Common myeloid progenitor, CD34-positive (primary cell): ENCODE results near the gene TDRD12.

Source experiments
- CTCF ChIA-PET: fragments of 350-600 bp; sonication (Branson Sonifier 250); formaldehyde crosslinking; loops from one replicate; lab custom pipeline; 2021; ENCODE audit warnings: antibody characterized with exemption; lab: Charles Lee
- POLR2A ChIA-PET: fragments of 350-600 bp; sonication (Branson Sonifier 250); formaldehyde crosslinking; loops from one replicate; lab custom pipeline; 2021; ENCODE audit warnings: antibody characterized with exemption; lab: Charles Lee
- DNase-seq, 3 donors: peaks; one replicate each; pipeline versions ENCODE4 v3.0.0 to v3.0.0-alpha.2; 2013
- H3K27ac ChIP-seq, 2 experiments: 1 replicate in 1 of 2; 2 replicates in 1 of 2; pipeline ENCODE4 v1.7.0; 2013; ENCODE audit warnings: inconsistent platforms in 2 of 2, low read length in 2 of 2, mild to moderate bottlenecking in 2 of 2, low read depth in 1 of 2, moderate library complexity in 1 of 2; ENCODE audit not compliant: severe bottlenecking in 2 of 2, insufficient read depth in 1 of 2, poor library complexity in 1 of 2
- H3K27me3 ChIP-seq, 5 experiments: replicated peaks in 2 of 5; 1 replicate in 3 of 5; 2 replicates in 2 of 5; pipeline versions ENCODE4 v1.6.1 to v1.7.0; 2013; ENCODE audit warnings: low read length in 4 of 5, mild to moderate bottlenecking in 2 of 5, moderate library complexity in 2 of 5, inconsistent platforms in 1 of 5; ENCODE audit not compliant: insufficient read depth in 5 of 5, control insufficient read depth in 4 of 5
- H3K36me3 ChIP-seq, 4 experiments: 1 replicate in 2 of 4; 2 replicates in 2 of 4; pipeline versions ENCODE4 v1.6.1 to v1.7.0; 2013; ENCODE audit warnings: low read length in 3 of 4, control low read depth in 1 of 4, mild to moderate bottlenecking in 1 of 4; ENCODE audit not compliant: control insufficient read depth in 4 of 4, insufficient read depth in 4 of 4
- H3K4me1 ChIP-seq, 4 experiments: 1 replicate in 3 of 4; 2 replicates in 1 of 4; pipeline versions ENCODE4 v1.6.1 to v1.7.1; 2013; ENCODE audit warnings: low read length in 3 of 4, mild to moderate bottlenecking in 3 of 4, control low read depth in 1 of 4, inconsistent platforms in 1 of 4, moderate library complexity in 1 of 4; ENCODE audit not compliant: control insufficient read depth in 4 of 4, insufficient read depth in 4 of 4; ENCODE audit errors: control extremely low read depth in 1 of 4
- H3K4me3 ChIP-seq, 7 experiments: 1 replicate in 4 of 7; 2 replicates in 3 of 7; pipeline versions ENCODE4 v1.5.1 to v1.7.0; 2013; ENCODE audit warnings: mild to moderate bottlenecking in 7 of 7, low read length in 6 of 7, moderate library complexity in 6 of 7, inconsistent platforms in 2 of 7, low read depth in 2 of 7, control low read depth in 1 of 7; ENCODE audit not compliant: insufficient read depth in 4 of 7, control insufficient read depth in 1 of 7; ENCODE audit errors: extremely low read depth in 1 of 7
- H3K9me3 ChIP-seq, 5 experiments: 1 replicate in 4 of 5; 2 replicates in 1 of 5; pipeline versions ENCODE4 v1.6.1 to v1.7.1; 2013; ENCODE audit warnings: low read length in 4 of 5, mild to moderate bottlenecking in 2 of 5, inconsistent platforms in 1 of 5, low read depth in 1 of 5, moderate library complexity in 1 of 5; ENCODE audit not compliant: control insufficient read depth in 4 of 5, insufficient read depth in 2 of 5; ENCODE audit errors: control extremely low read depth in 1 of 5
- WGBS: methylation state at CpG from one replicate; pipeline ENCODE4 v1.1.5; 2013; ENCODE audit not compliant: insufficient coverage; 5-methylcytosine and 5-hydroxymethylcytosine counted together

TDRD12 gene

DNA sequence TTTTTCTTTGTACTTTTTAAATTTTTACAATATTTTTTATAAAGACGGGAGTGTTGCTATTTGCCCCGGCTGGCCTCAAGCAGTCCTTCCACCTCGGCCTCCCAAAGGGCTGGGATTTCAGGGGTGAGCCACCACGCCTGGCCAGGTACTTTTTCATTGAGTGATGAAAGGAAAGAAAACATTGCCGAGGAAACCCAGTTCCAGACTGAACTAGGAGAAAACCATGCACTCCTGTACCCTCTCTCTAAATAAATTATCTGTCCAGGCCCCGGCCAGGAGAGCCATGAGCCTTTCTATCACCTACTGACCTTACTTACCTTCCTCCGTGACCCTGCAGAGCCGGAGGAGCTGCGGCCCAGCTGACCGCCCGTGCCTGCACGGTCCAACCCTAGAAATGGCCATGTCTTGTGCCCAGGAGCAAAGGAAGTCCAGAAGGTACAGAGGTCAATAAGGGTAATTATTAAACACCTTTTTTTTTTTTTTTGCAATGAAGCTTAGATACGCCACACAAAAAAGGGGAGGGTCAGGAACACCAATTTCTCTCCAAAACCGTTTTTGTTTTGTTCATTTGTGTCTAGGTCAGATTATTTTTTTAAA lies 149.9 kb downstream of the TDRD12 start, which contains the start of gene SLC7A9:
TSS of gene SLC7A9 (minus strand) at position 399 of the 597 bp plus-strand sequence. CDS start 1,233 bp downstream, outside the sequence.
- Histone ChIP-seq H3K4me1 (no peaks in the 10 kb centered on the region), H3K27me3 (no peaks in the 10 kb centered on the region), H3K4me3 (no peak within 1 kb of the TSS), H3K36me3 (no peaks in the 10 kb centered on the region), H3K27ac (no peak within 1 kb of the TSS), H3K9me3 (no peaks in the 10 kb centered on the region)
- CTCF ChIA-PET: no interaction called here
- WGBS: 86% methylated on average over 11 of the region's 14 CpGs
- no peak for DNase-seq
- POLR2A ChIA-PET: no interaction called here

DNA sequence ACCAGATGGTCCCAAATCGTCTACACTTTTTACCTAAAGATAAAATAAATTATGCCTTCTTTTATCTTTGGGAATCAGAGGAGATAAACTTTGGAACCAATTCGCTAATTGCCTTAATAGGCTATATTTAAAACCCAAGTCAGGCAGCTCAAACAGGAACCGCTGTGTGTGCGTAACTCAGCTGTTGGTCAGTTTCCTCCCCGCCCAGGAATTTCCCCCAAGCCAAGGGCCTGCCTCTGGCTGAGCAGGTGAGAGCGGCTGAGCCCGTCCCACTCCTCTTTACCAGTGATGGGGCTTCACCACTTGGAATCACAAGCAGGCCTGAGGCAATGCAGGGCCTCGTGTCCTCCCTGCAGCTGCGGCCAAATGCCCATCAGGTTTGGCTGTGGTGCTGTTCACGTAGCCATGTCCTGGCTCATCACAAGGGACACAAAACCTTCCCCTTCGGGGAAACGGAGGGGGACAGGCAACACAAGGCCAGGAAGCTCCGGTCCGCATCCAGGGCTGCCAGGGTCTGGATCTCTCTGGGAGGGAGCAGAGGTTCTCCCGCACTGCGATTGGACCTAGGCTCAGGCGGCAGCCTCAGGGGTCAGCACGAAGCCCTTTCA lies 150.5 kb downstream of the TDRD12 start:
- no peaks in the 10 kb centered on the region for H3K4me1 ChIP-seq
- ChIA-PET POLR2A (no interaction called here), CTCF (no interaction called here)
- no peak overlapping the region for H3K27ac ChIP-seq
- no peaks in the 10 kb centered on the region for H3K9me3 ChIP-seq
- WGBS: 85% methylated on average over 17 of the region's 18 CpGs
- H3K27me3 ChIP-seq: no peaks in the 10 kb centered on the region
- no peaks in the 10 kb centered on the region for H3K36me3 ChIP-seq
- DNase-seq: no peak
- H3K4me3 ChIP-seq: no peak overlapping the region

DNA sequence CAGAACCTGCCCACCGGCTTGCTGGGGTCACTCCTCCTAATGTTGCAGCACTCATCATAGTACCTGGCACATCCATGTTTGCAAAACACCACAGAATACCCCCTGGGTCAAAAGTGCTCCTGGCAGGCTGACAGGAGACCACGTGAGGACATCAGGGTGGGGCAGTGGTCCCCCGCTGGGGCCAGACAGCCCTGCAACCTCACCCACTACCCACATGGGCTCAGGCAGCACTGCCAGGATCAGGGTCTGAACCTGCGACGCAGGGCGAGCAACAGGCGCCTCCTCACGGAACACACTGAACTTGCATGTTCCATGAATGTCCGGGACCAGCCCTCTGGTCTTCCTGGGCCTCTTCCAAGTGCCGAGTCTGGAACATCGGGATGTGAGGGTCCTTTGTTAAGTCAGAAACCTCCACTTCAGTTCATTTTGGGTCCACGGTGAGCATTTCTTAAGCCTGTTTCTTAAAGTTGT lies 151.4 kb downstream of the TDRD12 start:
- no peaks in the 10 kb centered on the region for H3K9me3 ChIP-seq
- no peaks in the 10 kb centered on the region for H3K36me3 ChIP-seq
- H3K4me3 ChIP-seq: no peak overlapping the region
- H3K27ac ChIP-seq: no peak overlapping the region
- 93% methylated on average over 11 of the region's 12 CpGs for WGBS
- no peaks in the 10 kb centered on the region for H3K27me3 ChIP-seq
- ChIA-PET POLR2A (no interaction called here), CTCF (interaction anchor here (0.7 kb wide), 1 partner anchor 88 kb away, joined by 5 read pairs; no protein-coding TSS in a partner anchor)
- no peaks in the 10 kb centered on the region for H3K4me1 ChIP-seq
- no peak for DNase-seq

DNA sequence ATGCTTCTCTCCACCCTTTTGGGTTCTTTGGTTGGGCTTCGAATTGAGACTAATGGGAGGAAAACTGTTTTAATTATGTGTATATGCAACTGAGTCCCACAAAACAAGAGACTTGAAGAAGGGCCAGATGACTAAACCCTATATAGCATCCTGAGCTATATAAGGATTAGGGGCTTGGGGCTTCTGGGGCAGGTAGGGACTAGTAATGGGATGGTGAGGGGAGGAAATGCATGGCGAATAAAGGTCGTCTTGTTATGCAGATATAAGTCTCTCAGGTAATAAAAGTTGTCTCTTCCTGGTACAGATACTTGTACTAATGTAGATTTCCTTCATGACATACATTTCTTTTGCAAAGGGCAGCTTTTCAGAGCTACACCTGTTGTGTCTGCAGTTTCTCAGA lies 152.8 kb downstream of the TDRD12 start:
- H3K36me3 ChIP-seq: no peaks in the 10 kb centered on the region
- H3K9me3 ChIP-seq: no peaks in the 10 kb centered on the region
- H3K4me3 ChIP-seq: no peak overlapping the region
- no peak for DNase-seq
- 100% methylated on average over 2 of the region's 3 CpGs for WGBS
- no peaks in the 10 kb centered on the region for H3K27me3 ChIP-seq
- ChIA-PET CTCF (no interaction called here), POLR2A (no interaction called here)
- H3K27ac ChIP-seq: no peak overlapping the region
- H3K4me1 ChIP-seq: no peaks in the 10 kb centered on the region

DNA sequence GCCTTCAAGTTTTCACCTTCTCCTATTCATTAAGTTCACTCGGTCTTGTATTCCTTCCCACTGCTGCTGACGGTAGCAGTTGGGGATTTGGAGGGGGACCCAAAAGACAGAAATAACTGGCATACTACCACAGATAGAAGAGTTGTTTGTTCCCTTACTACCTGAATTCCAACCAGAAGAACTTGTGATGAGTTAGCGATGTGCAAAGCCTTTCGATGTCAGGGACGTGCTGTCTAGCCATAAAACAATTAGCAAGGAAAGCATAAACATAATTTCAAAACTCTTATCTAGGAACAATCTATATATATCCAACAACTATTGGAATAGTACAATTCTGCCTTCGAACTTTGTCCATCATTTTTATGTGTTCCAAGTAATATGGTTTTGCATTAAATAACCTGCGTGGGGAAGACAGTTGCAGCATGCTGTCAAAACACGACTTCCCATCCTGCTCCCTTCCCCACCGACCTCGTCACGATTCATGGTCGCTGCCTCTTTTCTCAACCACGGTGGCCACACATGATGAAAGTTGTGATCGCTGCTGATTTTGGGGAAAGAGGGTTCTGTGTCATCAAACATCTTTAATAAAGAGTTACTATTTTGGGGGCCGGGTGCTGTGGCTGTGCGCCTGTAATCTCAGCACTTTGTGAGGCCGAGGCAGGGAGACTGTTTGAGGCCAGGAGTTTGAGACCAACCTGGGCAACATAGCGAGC lies 153.8 kb downstream of the TDRD12 start:
- Histone ChIP-seq H3K27ac (no peak overlapping the region), H3K27me3 (no peaks in the 10 kb centered on the region), H3K36me3 (peaks cover 0 to 3% (median under 1%) of the 10 kb centered on the region in 4 experiments), H3K4me3 (no peak overlapping the region), H3K4me1 (no peaks in the 10 kb centered on the region), H3K9me3 (no peaks in the 10 kb centered on the region)
- ChIA-PET CTCF (no interaction called here), POLR2A (no interaction called here)
- no peak for DNase-seq
- WGBS: 82% methylated on average over 10 of the region's 18 CpGs

DNA sequence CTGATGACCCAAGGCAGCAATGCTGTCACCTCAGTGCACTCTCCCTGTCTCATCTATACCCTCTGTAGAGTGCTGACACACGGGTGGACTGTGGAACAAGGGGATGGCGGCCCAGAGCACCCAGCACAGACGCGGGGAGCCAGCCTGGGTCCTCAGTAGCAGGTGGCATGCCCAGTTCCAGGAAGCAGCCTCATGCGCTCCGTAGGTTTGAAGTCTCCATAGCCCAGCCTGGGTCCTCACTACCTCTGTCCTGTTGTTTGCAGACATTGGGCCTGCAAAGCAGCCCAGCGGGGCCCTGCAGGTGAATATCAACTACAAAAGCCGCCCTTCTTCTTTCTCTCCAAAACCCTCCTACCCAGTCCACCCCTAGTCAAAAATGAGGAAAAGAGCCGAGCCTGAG lies 155.0 kb downstream of the TDRD12 start:
- CTCF ChIA-PET: no interaction called here
- H3K4me1 ChIP-seq: no peaks in the 10 kb centered on the region
- H3K9me3 ChIP-seq: no peaks in the 10 kb centered on the region
- H3K4me3 ChIP-seq: no peak overlapping the region
- WGBS: 85% methylated on average over 8 of the region's 9 CpGs
- POLR2A ChIA-PET: no interaction called here
- H3K27me3 ChIP-seq: no peaks in the 10 kb centered on the region
- H3K27ac ChIP-seq: no peak overlapping the region
- no peak for DNase-seq
- peaks cover 0 to 9% (median 4%) of the 10 kb centered on the region in 4 experiments for H3K36me3 ChIP-seq

DNA sequence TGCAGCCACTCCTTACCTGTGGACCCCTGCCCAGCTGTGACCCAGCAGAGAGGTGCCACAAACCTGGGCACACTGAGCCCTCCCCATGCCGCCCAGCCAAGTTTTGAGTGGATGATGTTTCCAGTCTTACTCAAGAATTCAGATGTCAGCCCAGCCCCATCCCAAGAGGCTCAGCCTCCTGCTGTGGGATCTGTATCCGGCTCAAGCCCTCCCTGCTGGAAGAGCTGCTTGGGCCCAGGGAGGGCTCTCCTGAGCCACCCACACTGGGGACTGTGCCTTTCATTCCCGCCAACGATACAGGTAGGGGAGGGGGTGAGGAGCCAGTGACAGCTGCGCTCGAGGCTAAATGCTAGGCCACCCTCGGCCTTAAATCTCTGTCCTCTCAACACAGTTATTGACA lies 155.9 kb downstream of the TDRD12 start:
- CTCF ChIA-PET: no interaction called here
- Histone ChIP-seq H3K36me3 (peaks cover 0 to 13% (median 4%) of the 10 kb centered on the region in 4 experiments), H3K4me3 (no peak overlapping the region), H3K9me3 (no peaks in the 10 kb centered on the region), H3K4me1 (no peaks in the 10 kb centered on the region), H3K27me3 (no peaks in the 10 kb centered on the region), H3K27ac (no peak overlapping the region)
- 82% methylated on average over 4 of the region's 7 CpGs for WGBS
- POLR2A ChIA-PET: no interaction called here
- no peak for DNase-seq
